Small intestine (tissue), 7 donors: ENCODE data around the gene SAMD4B. TPM values are rescaled to one million over a fixed set of nuclear protein-coding genes. Genes with fewer than 3 reads are reported as not detected.
"Not testable (repeated sequence)": the region's sequence is repeated elsewhere in the genome, so short reads cannot be mapped to it uniquely, and the experiment has no call there.

Source experiments
- DNase-seq, 2 donors: peaks; one replicate each; pipeline versions ENCODE4 v3.0.0 to v3.0.0-alpha.2; 2013
- FAIRE-seq: peaks from 2 replicates; lab custom pipeline; 2012; peaks lifted over from hg19 to GRCh38; lab: Jason Lieb, UNC
- H3K27ac ChIP-seq, 3 donors: one replicate each; pipeline ENCODE4 v1.5.1; 2013; ENCODE audit warnings: low read length in 2 of 3, mild to moderate bottlenecking in 2 of 3, control low read depth in 1 of 3, inconsistent platforms in 1 of 3, low read depth in 1 of 3, moderate library complexity in 1 of 3
- H3K27me3 ChIP-seq, 3 donors: one replicate each; pipeline ENCODE4 v1.6.1; 2013; ENCODE audit warnings: low read length in 3 of 3, inconsistent platforms in 1 of 3; ENCODE audit not compliant: control insufficient read depth in 3 of 3, insufficient read depth in 3 of 3
- H3K36me3 ChIP-seq, 3 donors: one replicate each; pipeline ENCODE4 v1.6.1; 2013; ENCODE audit warnings: low read length in 3 of 3, inconsistent platforms in 1 of 3, low read depth in 1 of 3, mild to moderate bottlenecking in 1 of 3, moderate library complexity in 1 of 3; ENCODE audit not compliant: control insufficient read depth in 3 of 3, insufficient read depth in 2 of 3
- H3K4me1 ChIP-seq, 3 donors: one replicate each; pipeline ENCODE4 v1.6.1; 2013; ENCODE audit warnings: low read length in 2 of 3, inconsistent platforms in 1 of 3, low read depth in 1 of 3, mild to moderate bottlenecking in 1 of 3, moderate library complexity in 1 of 3; ENCODE audit not compliant: control insufficient read depth in 3 of 3, insufficient read depth in 2 of 3
- H3K4me3 ChIP-seq, 3 donors: one replicate each; pipeline ENCODE4 v1.5.1; 2013; ENCODE audit warnings: low read length in 3 of 3, control low read depth in 1 of 3, inconsistent platforms in 1 of 3, low read depth in 1 of 3, mild to moderate bottlenecking in 1 of 3, moderate library complexity in 1 of 3
- H3K9me3 ChIP-seq, 2 donors: one replicate each; pipeline ENCODE4 v1.6.1; 2013; ENCODE audit warnings: low read depth in 1 of 2, low read length in 1 of 2; ENCODE audit not compliant: control insufficient read depth in 2 of 2, insufficient read depth in 1 of 2
- WGBS, 3 donors: extraction: QIAGEN DNeasy Blood & Tissue Kit; methylation state at CpG; one replicate each; pipeline ENCODE4 v1.1.7; 2013; 5-methylcytosine and 5-hydroxymethylcytosine counted together
- polyA plus RNA-seq, 4 donors: library from polyadenylated mRNA; stranded (reverse) in 3 of 4; unstranded in 1 of 4; fragments of 200-250 nt in 3 of 4; fragments of 120-200 nt in 1 of 4; gene quantifications; one replicate each; pipeline versions ENCODE4 v1.2.1 to v1.2.3, GENCODE V29; 2013
- donor health status: healthy with polysubstance abuse.
- donor health status: control.
- donor health status: control.
- donor health status: Bipolar disorder and iron deficiency.
- donor health status: healthy.

The SAMD4B gene
- polyA plus RNA-seq, 4 donors, result 37.8 to 94.4 (median 56.8) TPM

GRCh38 chr19:39375929-39376328 lies 33.7 kb downstream of the SAMD4B start:
- Histone ChIP-seq H3K27ac (no peak overlapping the region), H3K36me3 (peaks cover 8 to 93% (median 29%) of the 10 kb centered on the region in 3 donors), H3K27me3 (no peaks in the 10 kb centered on the region), H3K4me1 (peaks cover 0 to 3% (median 0%) of the 10 kb centered on the region in 3 donors), H3K9me3 (no peaks in the 10 kb centered on the region), H3K4me3 (no peak overlapping the region)
- DNase-seq (no peak), FAIRE-seq (no peak)

- no peak overlapping the region for H3K27ac ChIP-seq
- H3K9me3 ChIP-seq, result no peaks in the 10 kb centered on the region
- WGBS, 3 donors, result 73 to 82% (median 73%) methylated on average over 18 of the region's 18 CpGs
- peaks cover 5 to 94% (median 29%) of the 10 kb centered on the region in 3 donors for H3K36me3 ChIP-seq
- DNase-seq (no peak), FAIRE-seq (no peak)
- H3K27me3 ChIP-seq, result no peaks in the 10 kb centered on the region
- H3K4me1 ChIP-seq, result peaks cover 0 to 3% (median 0%) of the 10 kb centered on the region in 3 donors
- H3K4me3 ChIP-seq, result no peak overlapping the region
Observed at GRCh38 chr19:39377373-39378362, 35.4 kb downstream of the SAMD4B start.

- not testable (repeated sequence) for DNase-seq, FAIRE-seq, H3K9me3 ChIP-seq, H3K4me3 ChIP-seq, H3K27ac ChIP-seq, H3K27me3 ChIP-seq, H3K4me1 ChIP-seq
- H3K36me3 ChIP-seq, result peaks cover 9 to 96% (median 29%) of the 10 kb centered on the region in 3 donors
- WGBS, 3 donors, result 95 to 98% (median 96%) methylated on average over 4 of the region's 4 CpGs
Observed at GRCh38 chr19:39379366-39379765, 37.1 kb downstream of the SAMD4B start.

GRCh38 chr19:39379865-39380396 lies 37.7 kb downstream of the SAMD4B start:
- DNase-seq (no peak), FAIRE-seq (no peak)
- 91 to 97% (median 95%) methylated on average over 14 of the region's 14 CpGs for WGBS, 3 donors
- no peak overlapping the region for H3K4me3 ChIP-seq
- peaks cover 9 to 95% (median 29%) of the 10 kb centered on the region in 3 donors for H3K36me3 ChIP-seq
- no peaks in the 10 kb centered on the region for H3K4me1 ChIP-seq
- H3K27me3 ChIP-seq, result no peaks in the 10 kb centered on the region
- H3K9me3 ChIP-seq, result no peaks in the 10 kb centered on the region
- no peak overlapping the region for H3K27ac ChIP-seq

GRCh38 chr19:39380521-39381502 lies 38.6 kb downstream of the SAMD4B start:
- Histone ChIP-seq H3K4me3 (no peak overlapping the region), H3K27ac (no peak overlapping the region), H3K4me1 (no peaks in the 10 kb centered on the region), H3K9me3 (no peaks in the 10 kb centered on the region), H3K27me3 (no peaks in the 10 kb centered on the region), H3K36me3 (peaks cover 12 to 95% (median 26%) of the 10 kb centered on the region in 3 donors)
- no peak for DNase-seq
- no peak for FAIRE-seq
- WGBS, 3 donors, result 94 to 97% (median 97%) methylated on average over 17 of the region's 17 CpGs

GRCh38 chr19:39381910-39382611 lies 39.8 kb downstream of the SAMD4B start:
- H3K4me3 ChIP-seq, result no peak overlapping the region
- peaks cover 14 to 95% (median 25%) of the 10 kb centered on the region in 3 donors for H3K36me3 ChIP-seq
- no peaks in the 10 kb centered on the region for H3K4me1 ChIP-seq
- H3K27me3 ChIP-seq, result no peaks in the 10 kb centered on the region
- H3K27ac ChIP-seq, result no peak overlapping the region
- DNase-seq (no peak), FAIRE-seq (no peak)
- H3K9me3 ChIP-seq, result no peaks in the 10 kb centered on the region
- 68 to 81% (median 77%) methylated on average over 10 of the region's 10 CpGs for WGBS, 3 donors

GRCh38 chr19:39382991-39383828 lies 41.0 kb downstream of the SAMD4B start:
- H3K4me3 ChIP-seq, result no peak overlapping the region
- H3K4me1 ChIP-seq, result no peaks in the 10 kb centered on the region
- no peaks in the 10 kb centered on the region for H3K9me3 ChIP-seq
- H3K36me3 ChIP-seq, result peaks cover 11 to 94% (median 17%) of the 10 kb centered on the region in 3 donors
- H3K27ac ChIP-seq, result no peak overlapping the region
- 90 to 94% (median 94%) methylated on average over 18 of the region's 18 CpGs for WGBS, 3 donors
- DNase-seq, result no peak
- H3K27me3 ChIP-seq, result no peaks in the 10 kb centered on the region
- FAIRE-seq, result no peak
